HS-5 (cell line): ENCODE results near the gene PLCH1.
A peak's percentile ranks its signal among the peaks of the same experiment; 100 is the strongest.
"Not testable (repeated sequence)": the region's sequence is repeated elsewhere in the genome, so short reads cannot be mapped to it uniquely, and the experiment has no call there.

Experiments
- DNase-seq: peaks from one replicate; pipeline ENCODE4 v3.0.0-alpha.2; 2012; ENCODE audit warnings: low read depth

The PLCH1 gene

DNA sequence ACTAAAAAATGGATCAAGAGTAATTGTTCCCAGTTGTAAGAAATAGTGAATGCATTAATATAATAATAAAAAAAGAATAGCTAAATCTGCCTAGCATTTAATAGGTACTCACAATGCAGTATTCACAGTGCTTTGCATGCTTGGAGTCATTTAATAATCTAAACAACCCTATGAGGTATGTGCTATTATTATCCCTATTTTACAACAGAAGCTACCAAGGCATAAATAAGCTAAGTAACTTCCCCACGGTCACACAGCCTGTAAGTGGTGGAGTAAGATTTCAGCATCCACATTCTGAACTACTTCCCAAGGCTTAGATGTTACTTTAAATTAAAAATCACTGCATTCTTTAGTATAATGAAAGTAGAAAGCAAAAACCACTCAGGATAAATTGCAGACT, 102.9 kb downstream of the PLCH1 start:
- DNase-seq = no peak

DNA sequence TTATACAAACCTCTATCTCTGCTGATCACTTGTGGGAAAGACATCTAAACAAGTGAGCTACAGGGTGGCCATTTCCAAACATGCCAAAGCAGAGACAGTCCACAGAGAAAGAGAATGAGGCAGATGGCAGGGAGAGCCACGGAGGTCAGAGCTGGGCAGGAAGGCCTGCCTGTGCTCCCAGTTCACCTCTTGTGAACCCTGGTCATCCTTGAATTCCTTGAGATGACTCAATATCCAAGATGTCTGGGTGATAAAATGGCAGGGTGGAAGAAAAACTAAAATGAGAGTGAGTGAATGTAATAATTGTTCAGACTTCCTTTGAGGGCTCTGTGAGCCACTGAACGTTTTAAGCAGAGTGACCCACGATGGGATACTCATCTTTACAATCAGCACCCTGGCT, 104.8 kb downstream of the PLCH1 start:
- DNase-seq = peak; percentile 6

DNA sequence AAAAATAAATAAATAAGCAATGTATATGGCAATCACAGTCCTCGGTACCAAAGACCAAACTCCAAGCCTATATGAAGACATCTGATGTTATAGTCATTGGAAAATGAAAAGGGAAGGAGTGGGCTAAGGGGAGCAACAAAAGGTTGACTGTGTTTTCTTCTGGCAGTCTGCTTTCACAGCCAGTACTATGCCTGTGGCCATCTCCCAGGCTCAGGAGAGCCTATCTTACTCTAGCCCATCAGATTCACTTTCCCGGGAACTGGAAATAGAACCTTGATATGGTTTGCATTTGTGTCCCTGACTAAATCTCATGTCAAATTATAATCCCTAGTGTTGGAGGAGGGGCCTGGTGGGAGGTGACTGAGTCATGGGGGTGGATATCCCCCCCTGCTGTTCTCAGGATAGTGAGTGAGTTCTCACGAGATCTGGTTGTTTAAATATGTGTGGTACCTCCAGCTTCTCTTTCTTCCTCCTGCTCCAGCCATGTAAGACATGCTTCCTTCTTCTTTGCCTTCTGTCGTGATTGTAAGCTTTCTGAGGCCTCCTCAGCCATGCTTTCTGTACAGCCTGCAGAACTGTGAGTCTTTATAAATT, 105.3 kb downstream of the PLCH1 start:
- no peak for DNase-seq

DNA sequence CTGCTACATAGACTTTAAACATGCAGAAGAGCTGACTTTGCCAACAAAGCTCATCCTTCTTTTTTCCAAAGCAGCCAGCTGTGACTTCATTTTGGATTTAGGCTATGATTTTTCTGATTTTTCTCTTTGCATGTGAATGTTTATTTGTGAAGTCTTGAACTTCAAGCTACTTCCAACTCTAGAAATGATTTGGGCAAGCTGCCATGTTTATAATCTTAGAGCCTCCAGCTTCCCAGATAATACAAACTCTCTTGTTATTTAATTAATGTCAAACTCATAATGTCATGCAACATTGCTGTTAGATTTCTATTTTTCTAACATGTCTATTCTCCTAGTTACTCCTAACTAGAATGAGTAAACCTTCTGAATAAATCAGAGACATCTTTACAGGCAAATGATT, 106.4 kb downstream of the PLCH1 start:
- DNase-seq = not testable (repeated sequence)

DNA sequence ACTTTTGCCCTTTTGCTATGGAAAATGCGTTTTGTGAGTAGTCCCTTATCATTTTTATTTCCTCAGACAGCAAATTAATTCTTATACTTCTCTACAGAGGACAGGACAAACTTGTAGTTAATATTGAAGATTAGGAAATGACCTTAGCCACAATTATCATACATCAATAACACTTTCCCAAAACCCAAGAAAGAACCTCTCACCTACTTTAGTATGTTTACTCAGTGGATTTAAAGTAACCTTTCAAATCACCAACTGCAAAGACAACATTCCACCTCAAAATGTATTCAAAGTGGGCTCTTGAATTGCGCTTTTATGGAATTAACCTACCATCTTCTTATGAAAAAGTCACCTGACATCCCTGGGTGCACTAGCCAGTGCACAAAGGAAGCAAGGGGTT, 107.3 kb downstream of the PLCH1 start:
- no peak for DNase-seq

DNA sequence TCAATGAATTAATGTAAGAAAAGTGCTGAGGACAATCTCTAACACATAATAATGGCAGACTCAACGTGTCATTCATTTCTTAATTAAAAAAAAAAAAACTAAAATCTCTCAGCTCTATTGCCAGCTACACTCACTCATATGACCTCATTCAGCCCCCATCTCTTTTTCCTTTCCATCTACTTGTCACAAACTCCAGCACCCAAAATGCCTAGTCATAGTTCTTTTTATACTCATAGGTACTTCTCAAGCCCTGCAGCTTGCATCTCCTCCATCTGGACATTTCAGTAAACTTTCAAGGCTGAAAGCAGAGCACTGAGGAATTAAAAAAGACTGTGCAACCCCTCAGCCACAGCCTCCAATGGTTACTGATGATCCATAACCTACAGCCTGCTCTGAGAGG, 109.8 kb downstream of the PLCH1 start:
- DNase-seq = no peak

DNA sequence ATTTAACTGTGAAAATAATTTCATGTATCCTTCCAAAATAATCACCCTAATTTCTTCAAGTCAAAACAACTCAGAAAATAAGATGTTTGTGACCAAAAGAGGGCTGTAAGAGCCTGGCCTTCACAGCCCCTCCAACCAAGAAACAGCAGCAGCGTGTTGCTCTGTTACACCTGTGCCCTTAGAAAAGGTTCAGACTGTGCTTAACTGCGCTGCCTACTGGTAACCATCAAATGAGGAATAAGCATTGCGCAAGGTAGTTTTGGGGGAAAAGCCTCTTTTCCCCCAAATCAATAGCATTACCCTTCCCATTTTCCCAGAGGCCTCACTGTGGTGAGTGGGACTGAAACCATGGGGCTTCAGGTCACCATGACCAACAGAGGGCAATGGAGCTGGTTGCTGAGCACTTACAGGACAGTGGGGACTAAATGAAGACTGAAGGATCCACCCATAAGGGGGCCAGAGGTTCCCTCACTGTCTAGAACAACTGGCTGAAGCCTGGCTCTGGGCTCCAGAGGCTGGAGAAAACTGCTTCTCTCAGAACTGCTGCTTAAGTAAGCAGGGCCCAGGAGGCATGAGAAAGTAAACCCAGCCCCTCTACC, 110.7 kb downstream of the PLCH1 start:
- DNase-seq = no peak

DNA sequence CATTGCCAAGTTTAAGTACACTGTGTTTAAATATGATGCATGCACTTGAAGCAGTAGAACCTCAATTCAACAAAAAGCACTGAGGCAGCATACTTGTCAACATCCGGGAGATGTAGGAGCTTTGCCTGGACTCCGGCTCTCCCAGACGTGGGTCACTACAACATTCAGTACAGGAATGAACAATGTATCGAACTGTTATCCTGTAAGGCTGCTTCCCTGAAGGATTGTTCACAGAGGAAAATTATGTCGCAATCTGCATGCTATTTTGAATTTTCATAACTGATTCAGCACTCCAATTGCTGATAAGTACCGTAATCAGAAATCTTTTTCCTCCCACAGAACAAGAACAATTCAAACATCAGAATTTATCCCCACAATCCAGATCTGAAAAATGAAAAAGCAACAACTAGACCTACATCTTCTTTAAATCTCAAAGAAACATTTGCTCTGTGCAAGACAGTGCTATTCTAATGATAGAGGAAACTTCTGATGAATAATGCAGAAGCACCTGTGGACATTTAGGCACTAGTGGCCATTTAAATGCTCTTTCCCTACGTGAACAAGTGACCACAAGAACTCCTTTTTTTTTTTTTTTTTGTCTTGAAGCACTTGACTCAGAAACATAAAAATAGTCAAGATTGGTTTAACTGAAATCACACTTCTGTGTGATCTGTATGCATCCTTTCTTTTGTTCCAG, 113.4 kb downstream of the PLCH1 start:
- DNase-seq = no peak

DNA sequence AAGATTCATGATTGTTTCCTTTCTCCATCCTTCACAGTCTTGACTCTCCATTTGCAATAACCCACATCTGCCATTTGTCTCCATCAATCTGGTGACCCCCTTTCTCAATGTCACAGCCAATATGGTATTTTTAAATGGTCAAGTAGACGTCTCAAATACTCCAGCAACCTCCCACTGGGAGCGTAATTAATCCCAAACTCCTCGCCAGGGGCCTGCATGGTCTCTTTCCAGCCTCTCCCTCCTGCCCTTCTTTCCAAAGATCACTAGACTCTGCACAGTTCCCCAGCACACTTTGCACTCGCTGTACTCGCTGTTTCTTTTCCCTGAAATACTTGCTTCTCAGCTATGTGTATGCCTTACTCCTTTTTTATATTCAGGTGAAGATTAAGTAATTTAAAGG, 115.3 kb downstream of the PLCH1 start:
- no peak for DNase-seq

DNA sequence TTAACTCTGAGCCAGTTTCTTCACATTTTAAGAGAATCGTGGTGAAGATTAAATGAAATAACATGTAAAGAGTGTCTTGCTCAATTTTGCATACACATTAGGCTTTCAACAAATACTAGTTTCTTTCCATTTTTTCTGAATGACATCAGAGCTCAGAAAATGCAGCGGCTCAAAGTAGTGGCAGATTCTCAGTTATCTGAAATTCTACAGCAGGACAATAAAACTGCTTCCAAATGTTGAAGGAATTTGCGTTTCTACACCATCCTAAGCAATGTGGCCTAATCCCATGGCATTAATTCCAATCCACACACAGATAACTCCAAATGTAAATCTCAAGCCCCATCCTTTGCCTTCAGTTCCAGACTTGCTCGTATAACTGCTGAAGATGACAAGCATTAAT, 115.8 kb downstream of the PLCH1 start:
- DNase-seq = no peak

DNA sequence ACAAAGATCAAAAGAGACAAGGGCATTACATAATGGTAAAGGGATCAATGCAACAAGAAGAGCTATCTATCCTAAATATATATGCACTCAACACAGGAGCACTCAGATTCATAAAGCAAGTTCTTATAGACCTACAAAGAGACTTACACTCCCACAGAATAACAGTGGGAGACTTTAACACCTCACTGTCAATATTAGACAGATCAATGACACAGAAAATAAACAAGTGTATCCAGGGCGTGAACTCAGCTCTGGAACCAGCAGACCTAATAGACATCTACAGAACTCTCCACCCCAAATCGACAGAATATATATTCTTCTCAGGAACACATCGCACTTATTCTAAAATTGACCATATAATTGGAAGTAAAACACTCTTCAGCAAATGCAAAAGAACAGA, 122.2 kb downstream of the PLCH1 start:
- not testable (repeated sequence) for DNase-seq

DNA sequence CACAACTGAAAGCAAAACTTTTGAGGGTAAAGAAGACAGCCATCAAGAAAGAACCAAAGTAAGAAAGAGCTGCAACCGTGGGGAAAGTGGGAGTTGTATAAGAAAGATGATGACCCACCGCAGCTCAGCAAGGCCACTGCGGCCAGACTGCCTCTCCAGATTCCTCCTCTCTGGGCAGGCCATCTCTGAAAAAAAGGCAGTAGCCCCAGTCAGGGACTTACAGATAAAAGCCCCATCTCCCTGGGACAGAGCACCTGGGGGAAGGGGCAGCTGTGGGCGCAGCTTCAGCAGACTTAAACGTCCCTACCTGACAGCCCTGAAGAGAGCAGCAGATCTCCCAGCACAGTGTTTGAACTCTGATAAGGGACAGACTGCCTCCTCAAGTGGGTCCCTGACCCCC, 124.3 kb downstream of the PLCH1 start:
- not testable (repeated sequence) for DNase-seq

DNA sequence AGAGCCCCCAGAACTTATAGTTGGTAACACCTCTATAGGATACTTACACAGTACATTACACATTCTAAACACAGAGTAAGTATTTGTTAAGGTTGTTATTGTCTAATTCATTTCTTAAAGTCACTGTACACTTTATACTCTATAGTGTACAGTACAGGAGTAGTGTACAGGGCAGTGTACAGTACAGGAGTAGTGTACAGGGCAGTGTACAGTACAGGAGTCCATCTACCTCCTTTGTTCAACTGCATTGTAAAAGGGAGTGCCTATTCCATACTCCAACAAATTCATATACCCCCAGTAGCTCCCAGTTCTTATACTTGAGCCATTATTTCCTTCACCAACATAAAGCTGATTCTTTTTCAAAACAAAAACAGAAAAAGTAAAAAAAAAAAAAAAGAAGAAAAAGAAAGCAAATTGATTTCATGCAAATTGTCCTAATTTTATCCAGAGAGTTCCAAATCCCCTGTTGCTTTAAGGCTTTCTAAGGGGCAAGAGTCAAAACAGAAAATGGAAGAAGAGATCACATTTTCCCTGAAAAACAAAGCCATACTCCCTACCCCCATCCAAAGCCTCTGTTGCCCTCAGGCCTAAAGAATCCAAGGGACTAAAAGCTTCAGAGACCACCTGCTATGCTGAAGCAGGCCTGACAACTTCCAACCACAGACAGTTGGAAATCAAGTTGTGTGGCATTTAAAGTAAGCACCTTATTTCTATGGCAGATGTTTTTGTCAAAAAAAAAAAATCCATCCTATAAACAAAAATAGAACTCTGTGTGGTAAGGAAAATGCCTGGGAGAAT, 125.6 kb downstream of the PLCH1 start:
- no peak for DNase-seq

DNA sequence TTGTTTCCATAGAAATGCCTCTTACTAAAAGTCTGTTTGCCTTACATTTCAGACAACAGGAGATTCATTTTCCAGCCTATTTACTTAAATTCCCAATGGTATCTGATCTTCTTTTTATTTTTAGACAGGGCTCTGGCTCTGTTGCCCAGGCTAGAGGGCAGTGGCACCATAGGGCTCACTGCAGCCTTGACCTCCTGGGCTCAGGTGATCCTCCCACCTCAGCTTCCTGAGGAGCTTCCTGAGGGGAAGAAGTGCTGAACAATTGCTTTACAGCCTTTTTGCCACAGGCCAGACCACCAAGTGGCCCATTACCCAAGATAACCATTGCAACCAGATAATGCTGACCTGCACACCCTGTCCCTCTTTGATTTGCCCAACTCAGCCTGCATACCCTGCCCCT, 126.3 kb downstream of the PLCH1 start:
- DNase-seq = no peak

DNA sequence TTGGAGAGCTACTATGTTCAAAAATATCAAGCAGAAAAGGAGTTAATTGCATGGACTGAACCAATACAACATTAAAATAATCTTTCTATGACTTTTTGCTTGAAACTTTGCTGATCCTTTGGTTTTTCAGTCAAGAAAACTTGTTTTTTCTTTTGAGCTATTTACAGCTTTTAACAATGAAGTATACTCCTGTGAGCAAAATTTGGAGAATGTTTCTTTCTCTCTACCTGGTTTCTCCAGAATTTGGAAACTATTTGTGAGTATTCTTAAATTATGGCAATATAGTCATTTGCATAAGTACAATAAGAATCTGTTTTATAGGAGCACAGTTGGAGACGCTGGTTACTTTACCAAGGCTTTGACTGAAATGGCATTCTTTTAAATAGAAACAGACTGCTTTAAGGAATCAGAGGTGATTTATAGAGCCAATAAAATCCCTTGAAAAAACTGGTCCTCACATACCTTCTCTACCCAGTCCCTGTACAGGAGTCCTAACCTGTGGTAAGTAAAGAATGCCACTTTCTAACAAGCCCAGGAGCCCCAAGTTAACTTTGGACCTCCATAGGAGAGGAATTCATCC, 127.4 kb downstream of the PLCH1 start:
- DNase-seq = no peak

DNA sequence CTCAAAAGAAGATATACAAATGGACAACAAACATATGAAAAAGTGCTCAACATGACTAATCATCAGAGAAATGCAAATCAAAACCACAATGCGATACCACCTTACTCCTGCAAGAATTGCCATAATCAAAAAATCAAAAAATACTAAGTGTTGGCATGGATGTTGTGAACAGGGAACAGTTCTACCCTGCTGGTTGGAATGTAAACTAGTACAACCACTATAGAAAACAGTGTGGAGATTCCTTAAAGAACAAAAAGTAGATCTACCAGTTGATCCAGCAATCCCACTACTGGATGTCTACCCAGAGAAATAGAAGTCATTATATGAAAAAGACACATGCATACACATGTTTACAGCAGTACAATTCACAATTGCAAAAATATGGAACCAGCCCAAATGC, 129.7 kb downstream of the PLCH1 start:
- not testable (repeated sequence) for DNase-seq

DNA sequence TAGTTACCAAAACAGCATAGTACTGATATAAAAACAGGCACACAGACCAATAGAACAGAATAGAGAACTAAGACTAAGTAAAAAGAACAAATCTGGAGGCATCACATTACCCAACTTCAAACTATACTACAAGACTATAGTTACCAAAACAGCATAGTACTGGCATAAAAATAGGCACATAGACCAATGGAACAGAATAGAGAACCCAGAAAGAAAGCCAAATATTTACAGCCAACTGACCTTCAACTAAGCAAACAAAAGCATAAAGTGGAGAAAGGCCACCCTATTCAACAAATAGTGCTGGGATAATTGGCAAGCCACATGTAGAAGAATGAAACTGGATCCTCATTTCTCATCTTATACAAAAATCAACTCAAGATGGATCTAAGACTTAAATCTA, 130.5 kb downstream of the PLCH1 start:
- not testable (repeated sequence) for DNase-seq

DNA sequence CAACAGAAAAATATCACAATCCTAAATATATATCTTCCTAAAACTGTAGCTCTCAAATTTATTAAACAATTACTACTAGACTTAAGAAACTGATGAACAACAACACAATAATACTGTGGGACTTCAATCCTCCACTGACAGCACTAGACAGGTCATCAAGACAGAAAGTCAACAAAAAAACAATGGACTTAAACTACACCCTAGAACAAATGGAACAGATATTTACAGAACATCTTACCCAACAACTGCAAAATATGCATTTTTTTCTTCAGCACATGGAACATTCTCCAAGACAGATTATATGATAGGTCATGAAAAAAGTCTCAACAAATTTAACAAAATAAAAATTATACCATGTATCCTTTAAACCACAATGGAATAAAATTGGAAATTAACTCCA, 133.4 kb downstream of the PLCH1 start:
- no peak for DNase-seq

DNA sequence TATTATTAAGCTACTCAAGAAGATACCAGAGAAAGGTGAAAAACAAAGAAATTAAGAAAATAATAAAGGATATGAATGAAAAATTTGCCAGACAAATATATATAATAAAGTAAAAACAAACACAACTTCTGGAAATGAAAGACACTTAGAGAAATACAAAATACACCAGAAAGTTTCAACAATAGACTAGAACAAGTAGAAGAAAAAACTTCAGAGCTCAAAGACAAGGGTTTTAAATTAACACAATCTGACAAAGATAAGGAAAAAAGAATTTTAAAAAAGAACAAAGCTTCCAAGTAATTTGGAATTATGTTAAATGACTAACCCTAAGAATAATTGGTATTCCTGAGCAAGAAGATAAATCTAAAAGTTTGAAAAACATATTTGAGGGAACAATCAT, 135.3 kb downstream of the PLCH1 start:
- no peak for DNase-seq

DNA sequence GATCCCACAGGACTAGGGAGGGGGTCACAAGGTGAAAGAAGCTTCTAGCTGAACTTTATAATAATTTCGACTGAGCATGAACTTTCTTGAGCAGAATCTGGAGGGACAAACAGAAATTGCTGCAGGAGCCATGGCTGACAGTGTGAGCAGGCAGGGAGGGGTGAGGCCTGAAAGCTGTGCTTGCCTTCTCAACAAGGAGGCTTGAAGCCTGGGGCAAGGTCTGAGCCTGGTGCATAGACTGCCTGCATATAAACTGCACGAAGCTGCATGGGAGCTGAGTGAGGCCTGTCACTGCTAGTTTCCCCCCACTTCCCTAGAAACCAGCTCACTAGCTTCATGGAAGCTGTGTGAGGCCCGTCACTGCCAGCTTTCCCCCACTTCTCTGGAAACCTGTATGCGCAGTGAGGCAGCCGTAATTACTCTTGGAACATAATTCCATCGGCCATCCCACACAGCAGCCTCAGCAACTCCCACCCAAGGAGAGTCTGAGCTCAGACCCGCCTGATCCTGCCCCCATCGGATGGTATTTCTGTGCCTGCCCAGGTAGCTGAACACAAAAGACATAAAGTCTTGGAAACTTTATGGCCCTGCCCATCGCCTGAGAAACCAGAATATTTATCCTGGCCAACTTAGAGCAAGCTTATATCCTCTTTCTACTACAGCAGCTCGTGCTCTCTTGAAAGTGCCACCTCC, 136.5 kb downstream of the PLCH1 start:
- DNase-seq = no peak

DNA sequence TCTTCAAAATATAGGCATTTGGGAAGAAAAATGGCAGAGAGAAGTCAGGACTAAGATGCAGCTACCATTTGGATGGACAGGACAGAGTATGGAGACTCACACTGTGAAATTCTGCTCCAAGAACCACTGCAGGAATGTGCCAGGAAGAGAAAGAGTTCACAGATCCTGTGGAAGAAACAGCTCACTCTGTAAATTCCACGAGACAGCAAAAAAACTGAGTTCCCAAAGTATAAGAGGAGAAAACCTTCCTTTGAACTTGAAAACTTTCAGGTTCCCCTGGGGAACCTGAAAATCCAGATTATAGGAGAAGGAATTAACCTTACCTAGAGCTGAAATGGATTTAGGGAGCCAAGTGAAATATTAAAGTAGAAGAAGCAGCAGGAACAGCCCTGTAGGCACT, 137.1 kb downstream of the PLCH1 start:
- DNase-seq = no peak

DNA sequence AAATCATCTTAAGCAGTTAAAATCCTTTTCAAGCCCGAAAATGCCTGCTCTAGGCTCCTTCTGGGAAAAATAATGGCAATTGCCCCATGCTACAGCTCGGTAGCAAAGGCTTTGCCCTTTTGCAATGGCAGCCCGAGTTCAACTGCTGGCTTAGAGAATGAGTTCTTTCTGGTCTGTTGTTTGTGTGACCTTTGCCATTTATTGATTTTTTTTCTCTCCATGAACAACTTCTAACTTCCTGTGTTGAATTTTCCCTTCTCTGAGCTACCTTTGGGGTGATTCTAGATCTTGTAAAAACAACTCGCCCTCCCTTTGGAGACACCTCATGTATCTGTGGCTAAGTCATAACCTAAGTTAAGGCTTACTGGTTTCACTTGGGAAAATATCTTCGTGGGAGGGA, 139.3 kb downstream of the PLCH1 start:
- DNase-seq = no peak
